Smooth muscle cell (in vitro differentiated cells): ENCODE data around the gene GLIS2. TPM values are rescaled to one million over a fixed set of nuclear protein-coding genes. Genes with fewer than 3 reads are reported as not detected.
"Not testable (repeated sequence)": the region's sequence is repeated elsewhere in the genome, so short reads cannot be mapped to it uniquely, and the experiment has no call there.

Experiments used
- DNase-seq: peaks from one replicate; lab custom pipeline; 2025; ENCODE audit not compliant: unreplicated experiment; lab: John Stamatoyannopoulos, UW
- H2AFZ ChIP-seq: fragments of 200-600 bp; sonication (generic); 2 replicates; pipeline ENCODE4 v1.6.0; 2016; ENCODE audit warnings: antibody characterized with exemption, low read depth, mild to moderate bottlenecking
- H3F3A ChIP-seq: fragments of 200-600 bp; sonication (generic); 2 replicates; pipeline ENCODE4 v1.6.0; 2017; ENCODE audit warnings: antibody characterized with exemption, low read depth
- H3K27ac ChIP-seq: fragments of 200-600 bp; sonication (generic); 2 replicates; pipeline ENCODE4 v1.5.1; 2016; ENCODE audit warnings: low read depth, mild to moderate bottlenecking
- H3K27me3 ChIP-seq: fragments of 200-600 bp; sonication (generic); 2 replicates; pipeline ENCODE4 v1.6.1; 2016; ENCODE audit warnings: low read depth, mild to moderate bottlenecking
- H3K36me3 ChIP-seq: fragments of 200-600 bp; sonication (generic); 2 replicates; pipeline ENCODE4 v1.5.1; 2016; ENCODE audit warnings: low read depth
- H3K4me1 ChIP-seq: fragments of 200-600 bp; sonication (generic); 2 replicates; pipeline ENCODE4 v1.5.1; 2016; ENCODE audit warnings: low read depth
- H3K4me2 ChIP-seq: fragments of 200-600 bp; sonication (generic); 2 replicates; pipeline ENCODE4 v1.6.0; 2016; ENCODE audit warnings: mild to moderate bottlenecking
- H3K4me3 ChIP-seq: fragments of 200-600 bp; sonication (generic); 2 replicates; pipeline ENCODE4 v1.5.1; 2016; ENCODE audit warnings: mild to moderate bottlenecking
- H3K79me2 ChIP-seq: fragments of 200-600 bp; sonication (generic); 2 replicates; pipeline ENCODE4 v1.6.0; 2016; ENCODE audit warnings: low read depth, mild to moderate bottlenecking
- H3K9ac ChIP-seq: fragments of 200-600 bp; sonication (generic); 2 replicates; pipeline ENCODE4 v1.6.0; 2016; ENCODE audit warnings: low read depth
- H3K9me3 ChIP-seq: fragments of 200-600 bp; sonication (generic); replicated peaks from 2 replicates; pipeline ENCODE4 v1.5.1; 2016; ENCODE audit warnings: low read depth
- H4K20me1 ChIP-seq: fragments of 200-600 bp; sonication (generic); 2 replicates; pipeline ENCODE4 v1.6.0; 2016; ENCODE audit warnings: low read depth
- CTCF ChIP-seq: fragments of 200-600 bp; sonication (generic); IDR thresholded peaks from 2 replicates; pipeline ENCODE4 v1.5.1; 2017; ENCODE audit warnings: borderline replicate concordance, mild to moderate bottlenecking, antibody characterized with exemption; ENCODE audit not compliant: insufficient read depth, poor library complexity, severe bottlenecking
- WGBS: methylation state at CpG from one replicate; pipeline ENCODE4 v1.1.7; 2016; ENCODE audit warnings: low lambda C conversion rate; 5-methylcytosine and 5-hydroxymethylcytosine counted together
- polyA plus RNA-seq: library from polyadenylated mRNA; unstranded; fragments of >200 nt; fragmentation: Nextera tagmentation; extraction: Ambion mirVana; gene quantifications from 2 replicates; pipeline ENCODE4 v1.2.1, GENCODE V29; 2016
- total RNA-seq: library from RNA; depleted of rRNA; stranded (reverse); fragments of >200 nt; gene quantifications from 2 replicates; pipeline ENCODE4 v1.2.3, GENCODE V29; 2014

GLIS2 gene
- total and polyA plus RNA-seq, 2 experiments from 2014 or later = 2.8 to 9.2 TPM

DNA sequence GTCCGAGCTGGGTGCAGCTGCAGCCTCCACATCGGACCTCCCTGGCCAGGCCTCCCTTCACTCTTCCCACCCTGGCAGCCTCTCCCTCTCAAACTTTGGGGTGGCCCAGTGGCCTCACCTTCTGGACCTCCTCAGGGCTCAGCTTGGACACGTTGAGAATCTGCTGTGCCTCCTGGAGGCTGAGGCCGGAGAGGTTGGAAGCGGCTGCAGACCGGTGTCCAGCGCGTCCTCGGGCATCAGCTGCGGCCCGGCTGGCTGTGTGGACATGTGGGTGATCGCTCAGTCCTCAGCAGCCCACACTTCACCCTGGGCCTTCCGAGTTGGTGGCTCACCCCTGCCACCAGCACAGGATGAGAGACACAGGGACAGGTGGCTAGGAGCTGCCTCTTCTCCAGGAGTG is 25.4 kb downstream of the GLIS2 start:
- Histone ChIP-seq H3K4me3 (no peak overlapping the region), H4K20me1 (peaks cover 54% of the 10 kb centered on the region), H3K79me2 (peaks cover 20% of the 10 kb centered on the region), H3K9me3 (no peaks in the 10 kb centered on the region), H3K4me2 (no peak overlapping the region), H3K4me1 (no peaks in the 10 kb centered on the region), H2AFZ (no peak overlapping the region), H3K27me3 (no peaks in the 10 kb centered on the region), H3K27ac (no peak overlapping the region), H3K9ac (no peak overlapping the region), H3F3A (no peaks in the 10 kb centered on the region), H3K36me3 (no peaks in the 10 kb centered on the region)
- WGBS = 96% methylated on average over 12 of the region's 13 CpGs
- no peak for TF ChIP-seq CTCF
- no peak for DNase-seq

DNA sequence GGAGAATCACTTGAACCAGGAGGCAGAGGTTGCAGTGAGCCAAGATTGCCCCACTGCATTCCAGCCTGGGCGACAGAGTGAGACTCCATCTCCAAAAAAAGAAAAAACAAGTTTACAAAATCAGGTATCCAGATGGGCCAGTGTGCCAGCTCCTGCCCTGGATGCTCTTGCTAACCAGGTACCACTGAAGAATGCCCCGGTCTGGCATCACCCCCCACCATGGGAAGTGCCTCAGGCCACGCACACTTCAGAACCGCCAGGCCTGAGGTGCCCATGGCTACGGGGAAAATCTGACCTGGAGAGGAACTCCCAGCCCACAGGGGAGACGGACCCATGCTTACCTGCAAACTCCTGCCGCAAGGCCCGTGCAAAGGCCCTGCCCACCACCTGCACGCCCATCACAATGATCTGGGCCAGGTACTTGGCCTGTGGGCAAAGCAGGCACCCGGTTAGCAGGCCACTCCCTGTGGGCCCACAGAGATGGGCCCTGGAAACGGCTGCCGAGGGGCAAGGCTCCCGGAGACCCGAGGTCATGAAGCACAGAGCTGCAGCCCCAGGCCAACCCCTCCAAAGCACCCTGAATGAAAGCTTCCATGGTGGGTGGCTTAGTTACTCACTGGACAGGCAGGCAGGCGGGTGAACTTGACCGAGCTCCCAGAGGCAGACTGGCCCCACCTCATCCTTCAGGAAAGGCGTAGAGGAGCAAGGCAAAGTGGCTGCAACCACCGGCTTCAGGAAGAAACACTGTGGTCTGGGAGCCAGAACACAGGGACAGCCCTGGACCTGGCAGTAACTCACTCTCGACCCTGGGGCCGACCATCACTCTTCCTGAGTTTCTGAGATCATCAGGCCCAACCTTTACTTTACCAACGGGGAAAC is 27.2 kb downstream of the GLIS2 start:
- DNase-seq = no peak
- H3K9ac ChIP-seq = no peak overlapping the region
- H3K9me3 ChIP-seq = no peaks in the 10 kb centered on the region
- no peak overlapping the region for H3K4me3 ChIP-seq
- WGBS = 91% methylated on average over 21 of the region's 21 CpGs
- H3K27ac ChIP-seq = no peak overlapping the region
- H4K20me1 ChIP-seq = peaks cover 70% of the 10 kb centered on the region
- no peaks in the 10 kb centered on the region for H3K4me1 ChIP-seq
- no peak overlapping the region for H3K4me2 ChIP-seq
- H3F3A ChIP-seq = no peaks in the 10 kb centered on the region
- peaks cover 25% of the 10 kb centered on the region for H3K79me2 ChIP-seq
- no peaks in the 10 kb centered on the region for H3K27me3 ChIP-seq
- no peaks in the 10 kb centered on the region for H3K36me3 ChIP-seq
- no peak for TF ChIP-seq CTCF
- no peak overlapping the region for H2AFZ ChIP-seq

DNA sequence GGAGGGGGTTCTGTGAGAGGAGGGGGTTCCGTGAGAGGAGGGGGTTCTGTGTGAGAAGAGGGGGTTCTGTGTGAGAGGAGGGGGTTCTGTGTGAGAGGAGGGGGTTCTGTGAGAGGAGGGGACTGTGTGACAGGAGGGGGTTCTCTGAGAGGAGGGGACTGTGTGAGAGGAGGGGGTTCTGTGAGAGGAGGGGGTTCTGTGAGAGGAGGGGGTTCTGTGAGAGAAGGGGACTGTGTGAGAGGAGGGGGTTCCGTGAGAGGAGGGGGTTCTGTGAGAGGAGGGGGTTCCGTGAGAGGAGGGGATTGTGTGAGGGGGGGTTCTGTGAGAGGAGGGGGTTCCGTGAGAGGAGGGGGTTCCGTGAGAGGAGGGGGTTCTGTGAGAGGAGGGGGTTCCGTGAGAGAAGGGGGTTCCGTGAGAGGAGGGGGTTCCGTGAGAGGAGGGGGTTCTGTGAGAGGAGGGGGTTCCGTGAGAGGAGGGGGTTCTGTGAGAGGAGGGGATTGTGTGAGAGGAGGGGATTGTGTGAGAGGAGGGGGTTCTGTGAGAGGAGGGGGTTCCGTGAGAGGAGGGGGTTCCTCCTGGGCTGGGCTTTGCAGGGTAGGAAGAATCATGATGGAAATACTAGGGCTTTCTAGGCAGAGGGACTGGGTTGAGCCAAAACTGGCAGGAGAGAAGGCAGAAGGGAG is 28.6 kb downstream of the GLIS2 start:
- H3K4me1 ChIP-seq, H2AFZ ChIP-seq, H3K9me3 ChIP-seq, H3K4me3 ChIP-seq, H3K27me3 ChIP-seq, H3K27ac ChIP-seq, H3K36me3 ChIP-seq, H3K4me2 ChIP-seq, H3F3A ChIP-seq, H3K9ac ChIP-seq, DNase-seq: not testable (repeated sequence)
- peaks cover 36% of the 10 kb centered on the region for H3K79me2 ChIP-seq
- no CpG with 5 or more reads among the region's 10 CpGs for WGBS
- H4K20me1 ChIP-seq = peaks cover 70% of the 10 kb centered on the region

- Histone ChIP-seq H3K4me2 (no peak overlapping the region), H3K79me2 (peaks cover 43% of the 10 kb centered on the region), H3K27ac (no peak overlapping the region), H3K27me3 (no peaks in the 10 kb centered on the region), H3K36me3 (no peaks in the 10 kb centered on the region), H2AFZ (no peak overlapping the region), H3K4me1 (peaks cover 4% of the 10 kb centered on the region), H4K20me1 (peaks cover 74% of the 10 kb centered on the region), H3F3A (no peaks in the 10 kb centered on the region), H3K9me3 (no peaks in the 10 kb centered on the region), H3K9ac (no peak overlapping the region), H3K4me3 (no peak overlapping the region)
- TF ChIP-seq CTCF = no peak
- DNase-seq = no peak
- 95% methylated on average over 26 of the region's 26 CpGs for WGBS
Observed at GRCh38 chr16:4344983-4345835, 29.3 kb downstream of the GLIS2 start.
